Measurements from ENCODE around the gene HTR2B.
"Not testable (repeated sequence)": the region's sequence is repeated elsewhere in the genome, so short reads cannot be mapped to it uniquely, and the experiment has no call there.

Gene HTR2B

GRCh38 chr2:231124838-231125568 is at the start of gene HTR2B:
TSS of gene HTR2B (minus strand) at chr2:231125042. CDS start at chr2:231123764, 1,278 bp downstream.
- no peak for DNase-seq

- DNase-seq, result no peak
Observed at GRCh38 chr2:231174211-231174651, 49.4 kb upstream of the HTR2B start.

- no peak for DNase-seq
Observed at GRCh38 chr2:231172025-231172424, 47.2 kb upstream of the HTR2B start.

GRCh38 chr2:231170055-231170454 is 45.2 kb upstream of the HTR2B start:
- DNase-seq, result no peak

- DNase-seq, result no peak
Observed at GRCh38 chr2:231169488-231169887, 44.6 kb upstream of the HTR2B start.

- DNase-seq, result no peak
Observed at GRCh38 chr2:231168460-231169139, 43.8 kb upstream of the HTR2B start.

GRCh38 chr2:231167745-231168459 is 43.1 kb upstream of the HTR2B start:
- DNase-seq, result no peak

- DNase-seq, result no peak
Observed at GRCh38 chr2:231163414-231164095, 38.7 kb upstream of the HTR2B start.

- DNase-seq, result no peak
Observed at GRCh38 chr2:231163011-231163410, 38.2 kb upstream of the HTR2B start.

GRCh38 chr2:231161877-231162329 is 37.1 kb upstream of the HTR2B start:
- no peak for DNase-seq

- no peak for DNase-seq
Observed at GRCh38 chr2:231161252-231161839, 36.5 kb upstream of the HTR2B start.

GRCh38 chr2:231160701-231161100 is 35.9 kb upstream of the HTR2B start:
- DNase-seq, result no peak

GRCh38 chr2:231159306-231159705 is 34.5 kb upstream of the HTR2B start:
- DNase-seq, result no peak

GRCh38 chr2:231152800-231153557 is 28.1 kb upstream of the HTR2B start:
- no peak for DNase-seq

GRCh38 chr2:231146665-231147064 is 21.8 kb upstream of the HTR2B start:
- DNase-seq, result no peak

GRCh38 chr2:231144896-231145295 is 20.1 kb upstream of the HTR2B start:
- no peak for DNase-seq

- not testable (repeated sequence) for DNase-seq
Observed at GRCh38 chr2:231140808-231141207, 16.0 kb upstream of the HTR2B start.

- no peak for DNase-seq
Observed at GRCh38 chr2:231139796-231140195, 15.0 kb upstream of the HTR2B start.

- no peak for DNase-seq
Observed at GRCh38 chr2:231138699-231139098, 13.9 kb upstream of the HTR2B start.

GRCh38 chr2:231134910-231135655 is 10.2 kb upstream of the HTR2B start:
- no peak for DNase-seq
